Tibial artery (tissue), 4 donors: ENCODE results near the gene RPL10.

ENCODE experiments used
- DNase-seq, 2 donors: peaks; one replicate each; pipeline ENCODE4 v3.0.0-alpha.2; 2019
- H3K27ac ChIP-seq, 2 donors: fragments of 200-600 bp; sonication (generic) in 1 of 2; 1 replicate in 1 of 2; 2 replicates in 1 of 2; pipeline ENCODE4 v1.5.1; 2018 to 2019; ENCODE audit warnings: mild to moderate bottlenecking in 1 of 2
- H3K27me3 ChIP-seq, 2 donors: fragments of 200-600 bp; sonication (generic) in 1 of 2; one replicate each; pipeline versions ENCODE4 v1.5.1 to v1.6.0; 2016 to 2019
- H3K36me3 ChIP-seq, 3 donors: fragments of 200-600 bp; sonication (generic) in 2 of 3; one replicate each; pipeline ENCODE4 v1.5.1; 2016 to 2019; ENCODE audit warnings: mild to moderate bottlenecking in 2 of 3
- H3K4me1 ChIP-seq, 4 donors: fragments of 200-600 bp; sonication (generic) in 2 of 4; 1 replicate in 3 of 4; 2 replicates in 1 of 4; pipeline ENCODE4 v1.5.1; 2016 to 2019
- H3K4me3 ChIP-seq, 2 donors: fragments of 200-600 bp; sonication (generic) in 1 of 2; 1 replicate in 1 of 2; 2 replicates in 1 of 2; pipeline ENCODE4 v1.5.1; 2018 to 2019; ENCODE audit warnings: mild to moderate bottlenecking in 2 of 2
- H3K9me3 ChIP-seq, 3 donors: fragments of 200-600 bp; sonication (generic) in 1 of 3; one replicate each; pipeline ENCODE4 v1.5.1; 2016 to 2019
- CTCF ChIP-seq, 2 experiments: fragments of 200-600 bp in 1 of 2; fragments of 450-650 bp in 1 of 2; IDR thresholded peaks; one replicate each; pipeline ENCODE4 v1.5.1; 2017 to 2019; ENCODE audit warnings: antibody characterized with exemption in 2 of 2, mild to moderate bottlenecking in 1 of 2, moderate library complexity in 1 of 2
- intact Hi-C: fragments of 100-400 bp; cut with DNase I; formaldehyde crosslinking; loops from one replicate; pipeline ENCODE4 v1.15.0; 2023; ENCODE audit warnings: low total_unique reads

Gene RPL10

GRCh38 chrX:154397888-154398667 lies at the start of gene RPL10:
Gene RPL10, plus strand, starts transcription at chrX:154398377. Its CDS starts 143 bp downstream, at chrX:154398520.
- H3K27me3 ChIP-seq: no peaks in the 10 kb centered on the region
- peaks cover 15 to 24% (median 23%) of the 10 kb centered on the region in 3 donors for H3K36me3 ChIP-seq
- intact Hi-C loops: no loop called here
- H3K4me1 ChIP-seq: peaks cover 0 to 19% (median 12%) of the 10 kb centered on the region in 4 donors
- no peak for TF ChIP-seq CTCF (IDR thresholded peaks at IDR 0.05)
- no peaks in the 10 kb centered on the region for H3K9me3 ChIP-seq
- DNase-seq: peak; percentile 91 to 98
- peak within 1 kb of the TSS; percentile 81 to 87 for H3K4me3 ChIP-seq
- peak within 1 kb of the TSS; percentile 97 to 99 for H3K27ac ChIP-seq

- H3K36me3 ChIP-seq: peaks cover 49 to 58% (median 57%) of the 10 kb centered on the region in 3 donors
- intact Hi-C loops: no loop called here
- peak in 1 of 2 donors; percentile 68 for DNase-seq
- TF ChIP-seq CTCF (IDR thresholded peaks at IDR 0.05): no peak
- H3K27me3 ChIP-seq: no peaks in the 10 kb centered on the region
- H3K4me1 ChIP-seq: no peaks in the 10 kb centered on the region
- H3K27ac ChIP-seq: peak overlapping the region in 1 of 2 donors; percentile 54
- H3K4me3 ChIP-seq: no peak overlapping the region
- H3K9me3 ChIP-seq: no peaks in the 10 kb centered on the region
Observed at GRCh38 chrX:154348646-154349358, 49.4 kb upstream of the RPL10 start.

- peaks cover 56 to 64% (median 64%) of the 10 kb centered on the region in 3 donors for H3K36me3 ChIP-seq
- TF ChIP-seq CTCF (IDR thresholded peaks at IDR 0.05): no peak
- H3K4me3 ChIP-seq: no peak overlapping the region
- DNase-seq: no peak
- H3K9me3 ChIP-seq: no peaks in the 10 kb centered on the region
- intact Hi-C loops: no loop called here
- no peaks in the 10 kb centered on the region for H3K27me3 ChIP-seq
- H3K4me1 ChIP-seq: peaks cover 0 to 1% (median 0%) of the 10 kb centered on the region in 4 donors
- peak overlapping the region in 1 of 2 donors; percentile 54 for H3K27ac ChIP-seq
Observed at GRCh38 chrX:154349359-154349935, 48.7 kb upstream of the RPL10 start.

GRCh38 chrX:154349979-154350378 lies 48.2 kb upstream of the RPL10 start:
- peak overlapping the region in 1 of 2 donors; percentile 54 for H3K27ac ChIP-seq
- no peaks in the 10 kb centered on the region for H3K27me3 ChIP-seq
- peaks cover 61 to 69% (median 69%) of the 10 kb centered on the region in 3 donors for H3K36me3 ChIP-seq
- no peak overlapping the region for H3K4me3 ChIP-seq
- no peak for DNase-seq
- no peaks in the 10 kb centered on the region for H3K9me3 ChIP-seq
- TF ChIP-seq CTCF (IDR thresholded peaks at IDR 0.05): no peak
- H3K4me1 ChIP-seq: peaks cover 0 to 3% (median 0%) of the 10 kb centered on the region in 4 donors
- intact Hi-C loops: no loop called here

- Histone ChIP-seq H3K27me3 (no peaks in the 10 kb centered on the region), H3K4me1 (peaks cover 0 to 3% (median 0%) of the 10 kb centered on the region in 4 donors), H3K4me3 (no peak overlapping the region), H3K36me3 (peaks cover 67 to 76% (median 75%) of the 10 kb centered on the region in 3 donors), H3K9me3 (no peaks in the 10 kb centered on the region), H3K27ac (peak overlapping the region in 1 of 2 donors; percentile 29)
- DNase-seq: no peak
- no peak for TF ChIP-seq CTCF (IDR thresholded peaks at IDR 0.05)
- intact Hi-C loops: no loop called here
Observed at GRCh38 chrX:154350429-154351182, 47.6 kb upstream of the RPL10 start.
